Stimulated activated naive B cell treated with anti-CD40 and anti-IgM and Interleukin-4, amounts not matched to agents 10 μg/mL and 1 μg/mL and 100 μg/mL, for 72 hours (primary cell): ENCODE measurements around the gene RAB11FIP3.
"Not testable (repeated sequence)": the region's sequence is repeated elsewhere in the genome, so short reads cannot be mapped to it uniquely, and the experiment has no call there.

Experiments
- ATAC-seq, 2 donors: fragments of 150-1000 bp; cut with Tn5 transposase; replicated peaks; 2 replicates each; pipeline ENCODE4 v1.10.0; 2021; ENCODE audit warnings: moderate library complexity in 1 of 2
- DNase-seq: peaks from one replicate; pipeline ENCODE4 v3.0.0; 2021
- H3K27ac Mint-ChIP-seq: one replicate; pipeline ENCODE4 v1.8.0; 2022; ENCODE audit warnings: mild to moderate bottlenecking, mixed read lengths
- H3K27me3 Mint-ChIP-seq, 2 donors: one replicate each; pipeline ENCODE4 v1.8.0; 2022; ENCODE audit warnings: mixed read lengths in 2 of 2
- H3K36me3 Mint-ChIP-seq, 2 donors: one replicate each; pipeline ENCODE4 v1.8.0; 2022; ENCODE audit warnings: mixed read lengths in 2 of 2, mild to moderate bottlenecking in 1 of 2
- H3K4me1 Mint-ChIP-seq, 2 donors: one replicate each; pipeline ENCODE4 v1.8.0; 2022; ENCODE audit warnings: mixed read lengths in 2 of 2, mild to moderate bottlenecking in 1 of 2
- H3K4me3 Mint-ChIP-seq, 2 donors: one replicate each; pipeline ENCODE4 v1.8.0; 2022; ENCODE audit warnings: mild to moderate bottlenecking in 2 of 2, mixed read lengths in 2 of 2, moderate library complexity in 1 of 2
- H3K9me3 Mint-ChIP-seq, 2 donors: one replicate each; pipeline ENCODE4 v1.8.0; 2022; ENCODE audit warnings: mixed read lengths in 2 of 2, mild to moderate bottlenecking in 1 of 2

Gene RAB11FIP3

DNA sequence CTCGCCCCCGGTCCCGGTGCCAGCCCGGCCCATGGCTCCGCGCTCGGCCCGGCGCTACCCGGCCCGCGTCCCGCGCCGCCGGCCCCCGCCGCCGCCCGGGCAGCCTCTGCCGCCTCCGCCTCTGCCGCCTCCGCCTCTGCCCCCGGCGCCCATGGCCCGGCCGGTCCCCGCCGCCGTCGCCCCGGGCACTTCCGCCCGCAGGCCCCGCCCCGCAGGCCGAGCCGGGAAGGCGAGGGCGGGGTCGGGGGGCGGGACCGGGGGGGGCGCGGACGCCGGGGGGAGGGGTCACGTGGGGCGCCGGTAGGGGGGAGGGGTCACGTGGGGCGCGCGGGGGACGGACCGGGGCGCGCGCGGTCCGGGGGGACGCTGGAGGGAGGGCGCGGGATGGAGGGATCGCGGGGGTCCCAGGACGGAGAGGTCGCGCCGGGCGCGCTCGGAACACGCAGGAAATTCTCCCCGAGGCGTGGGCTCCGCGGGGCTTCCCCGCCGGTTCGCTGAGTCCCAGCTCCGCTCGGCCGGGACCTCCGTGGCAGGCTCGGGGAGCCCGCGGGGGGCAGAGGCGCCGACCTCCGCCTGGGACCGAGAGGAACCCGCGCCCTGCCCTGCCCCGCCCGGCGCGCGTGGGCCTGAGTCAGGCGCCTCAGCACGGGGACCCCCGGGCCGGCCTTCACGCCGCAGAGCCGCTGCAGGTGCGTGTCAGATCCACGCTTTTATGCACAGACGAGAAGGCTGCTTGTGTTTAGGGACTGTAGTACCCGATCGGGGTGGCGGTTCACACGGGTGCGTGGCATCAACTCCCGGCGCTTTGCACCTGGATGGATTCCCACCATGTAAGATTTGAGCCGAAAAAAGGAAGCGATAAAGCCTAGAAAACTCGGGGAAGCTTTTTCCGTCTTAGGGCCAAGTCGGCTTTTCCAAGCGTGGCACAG is 43.4 kb upstream of the RAB11FIP3 start, which contains the start of gene PGAP6:
Gene PGAP6, minus strand, starts transcription at position 190 of the 929 bp plus-strand sequence. Its CDS starts 157 bp downstream, at position 33.
- H3K4me1 Mint-ChIP-seq, result peaks cover 13 to 48% of the 10 kb centered on the region in 2 donors
- H3K9me3 Mint-ChIP-seq, result no peaks in the 10 kb centered on the region
- peak within 1 kb of the TSS; percentile 87 to 89 for H3K4me3 Mint-ChIP-seq
- H3K36me3 Mint-ChIP-seq, result peaks cover 0 to 1% of the 10 kb centered on the region in 2 donors
- peak; percentile 45 to 69 for ATAC-seq
- H3K27me3 Mint-ChIP-seq, result no peaks in the 10 kb centered on the region
- DNase-seq, result peak; percentile 57
- H3K27ac Mint-ChIP-seq, result peak within 1 kb of the TSS; percentile 91

GRCh38 chr16:383326-384051 is 42.0 kb upstream of the RAB11FIP3 start:
- H3K27ac Mint-ChIP-seq, result peak overlapping the region; percentile 91
- peak overlapping the region; percentile 87 to 89 for H3K4me3 Mint-ChIP-seq
- no peaks in the 10 kb centered on the region for H3K27me3 Mint-ChIP-seq
- ATAC-seq (peak; percentile 78 to 85), DNase-seq (peak; percentile 85)
- no peaks in the 10 kb centered on the region for H3K36me3 Mint-ChIP-seq
- no peaks in the 10 kb centered on the region for H3K9me3 Mint-ChIP-seq
- peaks cover 13 to 48% of the 10 kb centered on the region in 2 donors for H3K4me1 Mint-ChIP-seq

GRCh38 chr16:386641-387156 is 38.8 kb upstream of the RAB11FIP3 start:
- Mint-ChIP-seq H3K4me1 (peaks cover 11 to 30% of the 10 kb centered on the region in 2 donors), H3K27me3 (no peaks in the 10 kb centered on the region), H3K27ac (no peak overlapping the region), H3K36me3 (no peaks in the 10 kb centered on the region), H3K9me3 (no peaks in the 10 kb centered on the region), H3K4me3 (no peak overlapping the region)
- no peak for DNase-seq
- no peak for ATAC-seq

DNA sequence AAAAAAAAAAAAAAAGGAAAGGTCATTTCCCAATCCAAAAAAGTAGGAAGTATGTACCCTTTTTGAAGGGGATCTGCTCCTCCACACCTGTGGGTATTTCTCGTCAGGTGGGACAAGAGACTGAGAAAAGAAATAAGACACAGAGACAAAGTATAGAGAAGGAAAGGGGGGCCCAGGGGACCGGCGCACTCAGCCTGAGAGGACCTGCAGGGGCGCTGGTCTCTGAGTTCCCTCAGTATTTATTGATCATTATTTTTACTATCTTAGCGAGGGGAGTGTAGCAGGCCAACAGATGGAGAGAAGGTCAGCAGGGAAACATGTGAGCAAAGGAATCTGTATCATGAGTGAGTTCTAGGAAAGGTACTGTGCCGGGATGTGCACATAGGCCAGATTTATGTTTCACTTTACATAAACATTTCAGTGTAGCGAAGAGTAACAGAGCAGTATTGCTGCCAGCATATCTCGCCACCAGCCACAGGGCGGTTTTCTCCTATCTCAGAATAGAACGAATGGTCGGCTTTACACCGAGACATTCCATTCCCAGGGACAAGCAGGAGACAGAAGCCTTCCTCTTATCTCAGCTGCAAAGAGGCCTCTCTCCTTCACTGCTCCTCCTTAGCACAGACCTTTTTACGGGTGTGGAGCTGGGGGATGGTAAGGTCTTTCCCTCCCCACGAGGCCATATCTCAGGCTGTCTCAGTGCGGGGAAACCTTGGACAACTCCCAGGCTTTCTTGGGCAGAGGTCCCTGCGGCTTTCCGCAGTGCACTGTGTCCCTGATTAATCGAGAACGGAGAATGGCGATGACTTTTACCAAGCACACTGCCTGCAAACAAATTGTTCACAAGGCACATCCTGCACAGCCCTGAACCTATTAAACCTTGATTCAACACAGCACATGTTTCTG is 37.4 kb upstream of the RAB11FIP3 start:
- peaks cover 14 to 29% of the 10 kb centered on the region in 2 donors for H3K4me1 Mint-ChIP-seq
- H3K27ac Mint-ChIP-seq, result not testable (repeated sequence)

DNA sequence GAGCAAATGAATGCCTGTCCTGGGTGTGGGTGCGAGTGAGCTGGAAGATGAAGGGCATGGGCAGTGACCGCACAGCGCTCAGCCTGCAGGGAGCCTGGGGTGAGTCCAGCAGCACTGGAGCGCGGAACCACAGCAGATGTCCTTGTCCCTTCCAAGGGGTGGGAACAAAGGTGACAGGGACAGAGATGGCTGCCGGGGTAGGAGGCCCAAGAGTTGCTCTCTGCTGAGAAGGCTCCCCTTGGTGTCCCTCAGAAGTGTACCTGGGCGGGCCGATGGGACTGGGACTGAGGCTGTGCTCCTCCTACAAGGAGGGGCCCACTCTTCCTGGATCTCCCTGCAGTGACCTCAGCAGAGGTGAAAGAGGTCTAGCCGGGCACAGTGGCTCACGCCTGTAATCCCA is 36.1 kb upstream of the RAB11FIP3 start:
- H3K4me1 Mint-ChIP-seq, result peaks cover 8 to 15% of the 10 kb centered on the region in 2 donors
- peak overlapping the region; percentile 14 for H3K27ac Mint-ChIP-seq
- ATAC-seq, result no peak
- no peaks in the 10 kb centered on the region for H3K27me3 Mint-ChIP-seq
- H3K36me3 Mint-ChIP-seq, result peaks cover 0 to 4% of the 10 kb centered on the region in 2 donors
- no peak overlapping the region for H3K4me3 Mint-ChIP-seq
- no peak for DNase-seq
- no peaks in the 10 kb centered on the region for H3K9me3 Mint-ChIP-seq

More for the DNA sequence above, 37.4 kb upstream of the RAB11FIP3 start:
- H3K36me3 Mint-ChIP-seq, H3K9me3 Mint-ChIP-seq, DNase-seq, H3K4me3 Mint-ChIP-seq, ATAC-seq, H3K27me3 Mint-ChIP-seq: not testable (repeated sequence)

GRCh38 chr16:391885-392335 is 33.5 kb upstream of the RAB11FIP3 start:
- DNase-seq (peak; percentile 68), ATAC-seq (peak; percentile 80 to 84)
- Mint-ChIP-seq H3K27me3 (no peaks in the 10 kb centered on the region), H3K27ac (no peak overlapping the region), H3K4me3 (no peak overlapping the region), H3K9me3 (no peaks in the 10 kb centered on the region), H3K36me3 (peaks cover 0 to 4% of the 10 kb centered on the region in 2 donors), H3K4me1 (peaks cover 10 to 13% of the 10 kb centered on the region in 2 donors)

DNA sequence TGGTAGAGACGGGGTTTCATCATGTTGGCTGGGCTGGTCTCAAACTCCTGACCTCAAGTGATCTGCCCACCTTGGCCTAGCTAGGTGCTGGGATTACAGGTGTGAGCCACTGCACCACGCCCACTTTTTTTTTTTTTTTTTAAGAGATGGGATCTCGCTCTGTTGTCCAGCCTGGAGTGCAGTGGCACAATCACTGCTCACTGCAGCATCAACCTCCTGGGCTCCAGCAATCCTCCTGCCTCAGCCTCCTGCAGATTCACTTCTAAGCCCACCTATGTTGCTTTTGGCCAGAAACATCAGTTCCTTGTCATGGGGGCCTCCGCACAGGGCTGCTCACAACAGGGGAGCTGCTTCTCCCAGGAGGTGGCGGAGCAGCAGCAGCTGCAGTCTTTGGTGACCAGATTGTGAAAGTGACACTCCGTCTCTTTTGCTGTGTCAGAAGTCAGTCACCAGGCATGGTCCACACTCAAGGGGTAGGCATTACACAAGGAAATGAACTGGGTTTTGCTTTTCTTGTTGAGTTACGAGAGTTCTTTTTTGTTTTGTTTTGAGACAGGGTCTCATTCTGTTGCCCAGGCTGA is 32.9 kb upstream of the RAB11FIP3 start:
- no peak overlapping the region for H3K27ac Mint-ChIP-seq

DNA sequence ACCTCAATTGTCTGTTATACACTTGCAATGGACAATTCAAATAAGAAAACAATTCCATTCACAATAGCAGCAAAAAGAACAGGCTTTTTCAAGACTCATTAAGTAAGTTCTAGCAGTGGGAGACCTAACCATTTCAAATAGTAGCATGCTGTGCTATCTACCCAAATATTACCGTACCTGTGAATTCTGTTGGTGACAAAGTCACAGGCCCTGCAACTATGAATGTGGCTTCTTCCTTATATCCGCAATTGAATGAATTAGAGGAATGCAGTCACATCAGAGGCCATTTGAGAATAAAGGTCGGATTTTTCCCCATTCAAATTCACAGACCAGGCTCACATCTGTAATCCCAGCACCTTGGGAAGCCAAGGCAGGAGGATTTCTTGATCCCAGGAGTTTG is 29.2 kb upstream of the RAB11FIP3 start:
- DNase-seq, result no peak
- Mint-ChIP-seq H3K27ac (peak overlapping the region; percentile 95), H3K36me3 (peaks cover 0 to 14% of the 10 kb centered on the region in 2 donors), H3K27me3 (no peaks in the 10 kb centered on the region), H3K4me1 (peaks cover 29 to 37% of the 10 kb centered on the region in 2 donors), H3K9me3 (no peaks in the 10 kb centered on the region), H3K4me3 (peak overlapping the region; percentile 88 to 90)
- ATAC-seq, result no peak

More for the DNA sequence above, 32.9 kb upstream of the RAB11FIP3 start:
- Mint-ChIP-seq H3K9me3 (no peaks in the 10 kb centered on the region), H3K4me1 (peaks cover 10 to 13% of the 10 kb centered on the region in 2 donors), H3K27me3 (no peaks in the 10 kb centered on the region), H3K36me3 (peaks cover 0 to 4% of the 10 kb centered on the region in 2 donors), H3K4me3 (no peak overlapping the region)
- DNase-seq (no peak), ATAC-seq (no peak)

DNA sequence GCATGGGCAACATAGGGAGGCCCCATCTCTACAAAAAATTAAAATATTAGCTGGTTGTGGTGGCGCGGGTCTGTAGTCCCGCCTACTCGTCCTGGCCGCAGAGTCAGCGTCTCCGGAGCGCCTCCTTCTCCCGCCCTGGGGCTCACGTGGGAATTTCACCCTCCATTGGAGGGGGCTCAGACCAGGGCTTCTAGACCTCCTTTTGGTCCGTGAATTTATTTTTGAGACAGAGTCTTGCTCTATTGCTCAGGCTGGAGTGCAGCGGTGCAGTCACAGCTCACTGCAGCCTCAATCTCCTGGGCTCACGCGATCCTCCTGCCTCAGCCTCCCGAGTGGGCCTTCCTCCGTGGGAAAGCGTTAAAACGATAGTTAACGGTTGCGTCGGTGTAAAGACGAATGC is 28.8 kb upstream of the RAB11FIP3 start:
- H3K36me3 Mint-ChIP-seq, result peaks cover 0 to 14% of the 10 kb centered on the region in 2 donors
- ATAC-seq (no peak), DNase-seq (no peak)
- H3K9me3 Mint-ChIP-seq, result no peaks in the 10 kb centered on the region
- peaks cover 28 to 37% of the 10 kb centered on the region in 2 donors for H3K4me1 Mint-ChIP-seq
- peak overlapping the region; percentile 88 to 90 for H3K4me3 Mint-ChIP-seq
- H3K27ac Mint-ChIP-seq, result peak overlapping the region; percentile 95
- no peaks in the 10 kb centered on the region for H3K27me3 Mint-ChIP-seq

DNA sequence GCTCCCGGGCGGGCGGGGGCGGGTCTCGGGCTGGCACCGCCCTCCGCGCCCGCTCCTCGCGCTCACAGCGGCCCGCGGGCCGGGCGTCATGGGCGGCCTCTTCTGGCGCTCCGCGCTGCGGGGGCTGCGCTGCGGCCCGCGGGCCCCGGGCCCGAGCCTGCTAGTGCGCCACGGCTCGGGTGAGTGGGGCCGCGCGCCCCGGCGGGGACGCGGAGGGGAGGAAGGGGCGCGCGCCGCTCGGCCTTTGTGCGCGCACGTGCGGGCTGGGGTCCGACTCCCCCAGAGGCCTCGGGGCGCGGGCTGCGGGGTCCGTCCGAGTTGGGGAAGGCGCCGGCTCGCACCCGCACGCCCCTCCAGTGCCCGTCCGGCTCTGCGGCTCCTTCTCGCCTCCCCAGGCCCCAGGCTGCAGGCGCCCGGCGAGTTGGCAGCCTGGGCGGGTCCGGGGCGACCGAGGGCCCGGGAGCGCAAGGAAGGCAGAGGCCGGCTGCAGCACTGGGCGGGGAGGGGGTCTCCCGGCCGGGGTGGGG is 28.3 kb upstream of the RAB11FIP3 start, which contains the start of gene NME4:
Gene NME4, plus strand, starts transcription at position 65 of the 527 bp plus-strand sequence. Its CDS starts 24 bp downstream, at position 89.
- DNase-seq (no peak), ATAC-seq (peak; percentile 13 to 19)
- peak within 1 kb of the TSS; percentile 95 for H3K27ac Mint-ChIP-seq

GRCh38 chr16:397736-398332 is 27.6 kb upstream of the RAB11FIP3 start:
- DNase-seq (no peak), ATAC-seq (peak; percentile 14 to 20)
- Mint-ChIP-seq H3K27me3 (no peaks in the 10 kb centered on the region), H3K36me3 (peaks cover 0 to 10% of the 10 kb centered on the region in 2 donors), H3K9me3 (no peaks in the 10 kb centered on the region), H3K27ac (peak overlapping the region; percentile 88), H3K4me3 (peak overlapping the region; percentile 78 to 79), H3K4me1 (peaks cover 24 to 31% of the 10 kb centered on the region in 2 donors)

More for the DNA sequence above, 28.3 kb upstream of the RAB11FIP3 start, which contains the start of gene NME4:
- H3K36me3 Mint-ChIP-seq, result peaks cover 0 to 10% of the 10 kb centered on the region in 2 donors
- peak within 1 kb of the TSS; percentile 88 to 90 for H3K4me3 Mint-ChIP-seq
- peaks cover 24 to 32% of the 10 kb centered on the region in 2 donors for H3K4me1 Mint-ChIP-seq
- H3K9me3 Mint-ChIP-seq, result no peaks in the 10 kb centered on the region
- no peaks in the 10 kb centered on the region for H3K27me3 Mint-ChIP-seq

DNA sequence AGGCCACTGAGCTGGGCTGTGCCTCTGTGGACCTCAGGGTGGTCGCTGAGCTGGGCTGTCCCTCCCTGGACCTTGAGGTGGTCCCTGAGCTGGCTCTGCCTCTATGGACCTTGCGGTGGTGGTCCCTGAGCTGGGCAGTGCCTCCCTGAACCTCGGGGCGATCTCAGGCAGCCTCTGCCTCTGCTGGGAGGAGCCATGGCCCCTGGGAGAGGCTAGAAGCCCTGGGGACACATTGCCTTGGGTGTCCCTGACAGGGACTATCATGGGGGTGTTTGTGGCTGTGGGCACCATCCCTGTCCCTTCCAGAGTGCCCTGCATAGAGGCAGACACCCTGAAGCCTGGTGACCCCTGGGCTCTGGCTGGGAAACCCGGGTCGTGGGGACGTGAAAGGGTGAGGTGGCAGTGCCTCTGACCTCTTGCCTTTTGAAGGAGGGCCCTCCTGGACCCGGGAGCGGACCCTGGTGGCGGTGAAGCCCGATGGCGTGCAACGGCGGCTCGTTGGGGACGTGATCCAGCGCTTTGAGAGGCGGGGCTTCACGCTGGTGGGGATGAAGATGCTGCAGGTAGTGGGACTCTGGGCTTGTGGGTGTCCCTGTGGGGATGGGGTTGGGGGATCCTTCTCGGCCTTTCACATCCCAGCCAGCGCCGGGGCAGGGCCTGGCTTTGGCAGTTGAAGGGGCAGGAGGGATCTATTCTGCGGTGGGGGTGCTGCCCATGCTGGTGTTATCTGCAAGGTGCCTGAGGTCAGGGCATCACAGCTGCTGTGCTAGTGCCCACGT is 26.7 kb upstream of the RAB11FIP3 start:
- Mint-ChIP-seq H3K36me3 (peaks cover 0 to 10% of the 10 kb centered on the region in 2 donors), H3K4me1 (peaks cover 24 to 31% of the 10 kb centered on the region in 2 donors), H3K4me3 (peak overlapping the region; percentile 17 to 79), H3K27me3 (no peaks in the 10 kb centered on the region), H3K9me3 (no peaks in the 10 kb centered on the region), H3K27ac (peak overlapping the region; percentile 88)
- ATAC-seq, result no peak
- no peak for DNase-seq
